SK-N-MC (cell line): Measurements from ENCODE around the gene HLA-DOB.

Experiments used
- DNase-seq: peaks from one replicate; pipeline ENCODE4 v3.0.0-alpha.2; 2011; ENCODE audit warnings: low read depth, low spot score
- H3K27ac ChIP-seq: fragments of 200-600 bp; sonication (generic); 2 replicates; pipeline ENCODE4 v1.5.1; 2016; ENCODE audit warnings: mixed run types
- H3K36me3 ChIP-seq: fragments of 200-600 bp; sonication (generic); 2 replicates; pipeline ENCODE4 v1.6.1; 2017; ENCODE audit warnings: antibody characterized with exemption, low read length, mixed read lengths; ENCODE audit not compliant: insufficient read depth
- H3K4me3 ChIP-seq: fragments of 200-600 bp; sonication (generic); 2 replicates; pipeline ENCODE4 v1.5.1; 2016
- H3K9ac ChIP-seq: fragments of 200-600 bp; sonication (generic); 2 replicates; pipeline ENCODE4 v1.8.0; 2017; ENCODE audit warnings: mixed run types, mixed read lengths; ENCODE audit not compliant: insufficient read length
- H3K9me3 ChIP-seq: fragments of 200-600 bp; sonication (generic); 2 replicates; pipeline ENCODE4 v1.6.1; 2017; ENCODE audit warnings: low read depth, mild to moderate bottlenecking, antibody characterized with exemption, low read length, moderate library complexity, mixed read lengths
- EZH2 ChIP-seq: fragments of 200-600 bp; sonication (generic); IDR thresholded peaks from one replicate; pipeline ENCODE4 v1.6.1; 2017; ENCODE audit warnings: antibody characterized with exemption
- FOXP2 ChIP-seq: optimal IDR thresholded peaks from 2 replicates; pipeline ENCODE3; 2011; ENCODE audit warnings: mild to moderate bottlenecking, moderate library complexity; ENCODE audit not compliant: insufficient read depth; ENCODE audit errors: extremely low read length, control extremely low read depth
- POLR2AphosphoS5 ChIP-seq: IDR thresholded peaks from 2 replicates; pipeline ENCODE4 v1.6.1; 2012; ENCODE audit warnings: mild to moderate bottlenecking, low read depth, low read length, borderline replicate concordance

HLA-DOB gene

DNA sequence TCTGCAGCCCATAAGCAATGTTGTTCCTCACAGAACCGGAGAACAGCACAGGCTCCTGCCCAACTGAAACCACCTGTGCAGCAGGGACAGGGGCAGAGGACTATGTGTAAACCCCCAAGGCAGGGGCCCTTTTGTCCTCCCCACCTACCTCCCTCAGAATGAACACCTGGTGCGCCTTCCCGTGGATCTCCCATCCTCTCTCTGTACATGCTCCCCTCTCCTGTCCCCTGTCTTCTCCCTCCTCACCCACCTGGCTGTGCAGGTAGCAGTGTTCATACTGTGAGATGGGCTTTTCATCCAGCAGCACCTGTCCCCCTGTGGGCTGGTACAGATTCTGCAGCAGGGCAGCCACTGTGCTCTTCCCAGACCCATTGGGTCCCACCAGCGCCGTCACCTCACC lies 13.2 kb upstream of the HLA-DOB start:
- no peak for TF ChIP-seq POLR2AphosphoS5
- no peak for TF ChIP-seq FOXP2
- no peak for TF ChIP-seq EZH2
- Histone ChIP-seq H3K36me3 (no peaks in the 10 kb centered on the region; the same call in 1 of the 2 replicates), H3K4me3 (no peak overlapping the region), H3K9ac (no peak overlapping the region), H3K27ac (no peak overlapping the region), H3K9me3 (no peaks in the 10 kb centered on the region)
- no peak for DNase-seq

- no peak overlapping the region for H3K9ac ChIP-seq
- TF ChIP-seq FOXP2 (no peak), POLR2AphosphoS5 (no peak), EZH2 (no peak)
- no peaks in the 10 kb centered on the region; the same call in 1 of the 2 replicates for H3K36me3 ChIP-seq
- H3K4me3 ChIP-seq: no peak overlapping the region
- H3K27ac ChIP-seq: no peak overlapping the region
- no peaks in the 10 kb centered on the region for H3K9me3 ChIP-seq
- no peak for DNase-seq
Observed at GRCh38 chr6:32829495-32829894, 12.7 kb upstream of the HLA-DOB start.

DNA sequence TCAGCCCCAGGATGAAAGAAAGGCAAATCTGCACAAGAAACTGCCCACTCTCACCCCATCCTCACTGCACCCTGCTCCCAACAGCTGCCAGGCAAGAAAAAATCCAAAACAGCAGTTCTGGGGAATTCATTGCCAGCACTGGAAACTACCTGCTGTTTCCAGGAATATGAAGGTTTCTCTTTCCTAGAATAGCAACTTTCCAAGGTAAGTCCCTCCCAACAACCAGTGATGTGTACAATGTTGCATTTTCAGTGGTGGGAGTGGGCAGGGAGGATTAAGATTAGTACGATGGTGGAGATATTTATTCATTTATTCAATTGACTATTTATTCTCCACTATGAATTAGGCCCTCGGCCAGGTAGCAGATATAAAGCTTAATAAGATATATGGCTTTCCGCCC lies 10.2 kb upstream of the HLA-DOB start:
- no peak overlapping the region for H3K4me3 ChIP-seq
- no peaks in the 10 kb centered on the region; the same call in 1 of the 2 replicates for H3K36me3 ChIP-seq
- DNase-seq: no peak
- H3K9me3 ChIP-seq: no peaks in the 10 kb centered on the region
- H3K27ac ChIP-seq: no peak overlapping the region
- H3K9ac ChIP-seq: no peak overlapping the region
- TF ChIP-seq FOXP2: no peak

DNA sequence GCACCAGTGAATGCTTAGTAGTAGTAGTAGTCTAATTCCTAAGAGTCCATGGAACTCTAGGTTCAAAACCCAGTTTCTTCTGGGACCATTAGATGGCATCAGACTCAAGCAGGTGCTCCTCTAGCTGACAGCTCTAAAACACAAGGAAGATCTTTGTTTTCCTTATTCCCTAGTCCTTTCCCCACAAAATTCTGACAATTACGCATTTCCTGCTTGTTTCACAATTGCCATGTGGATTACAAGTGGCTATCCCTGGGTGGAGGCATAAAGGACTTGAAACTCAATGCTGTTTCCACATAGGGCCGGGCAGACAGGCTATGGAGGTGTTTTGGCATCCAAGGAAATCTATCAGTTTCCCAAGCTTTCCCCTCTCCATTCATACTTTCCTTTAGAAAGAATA lies 9.2 kb upstream of the HLA-DOB start:
- H3K9me3 ChIP-seq: no peaks in the 10 kb centered on the region
- H3K4me3 ChIP-seq: no peak overlapping the region
- no peak overlapping the region for H3K27ac ChIP-seq
- H3K36me3 ChIP-seq: no peaks in the 10 kb centered on the region; the same call in 1 of the 2 replicates
- DNase-seq: no peak
- TF ChIP-seq EZH2 (no peak), POLR2AphosphoS5 (no peak), FOXP2 (no peak)
- H3K9ac ChIP-seq: no peak overlapping the region

GRCh38 chr6:32819729-32820128 lies 2.9 kb upstream of the HLA-DOB start:
- H3K36me3 ChIP-seq: no peaks in the 10 kb centered on the region
- no peak overlapping the region for H3K9ac ChIP-seq
- H3K4me3 ChIP-seq: no peak overlapping the region
- no peak for DNase-seq
- no peak overlapping the region for H3K27ac ChIP-seq
- no peaks in the 10 kb centered on the region for H3K9me3 ChIP-seq
- TF ChIP-seq EZH2: no peak
- no peak for TF ChIP-seq FOXP2
- TF ChIP-seq POLR2AphosphoS5: no peak

- Histone ChIP-seq H3K4me3 (no peak overlapping the region), H3K9ac (no peak overlapping the region), H3K27ac (no peak overlapping the region), H3K9me3 (no peaks in the 10 kb centered on the region), H3K36me3 (no peaks in the 10 kb centered on the region)
- no peak for TF ChIP-seq POLR2AphosphoS5
- DNase-seq: no peak
Observed at GRCh38 chr6:32818867-32819266, 2.1 kb upstream of the HLA-DOB start.

GRCh38 chr6:32815996-32816395 lies 806 bp downstream of the HLA-DOB start:
- Histone ChIP-seq H3K9me3 (no peaks in the 10 kb centered on the region), H3K36me3 (no peaks in the 10 kb centered on the region), H3K9ac (no peak overlapping the region), H3K27ac (no peak overlapping the region), H3K4me3 (no peak overlapping the region)
- no peak for DNase-seq
- TF ChIP-seq POLR2AphosphoS5 (no peak), FOXP2 (no peak), EZH2 (no peak)

DNA sequence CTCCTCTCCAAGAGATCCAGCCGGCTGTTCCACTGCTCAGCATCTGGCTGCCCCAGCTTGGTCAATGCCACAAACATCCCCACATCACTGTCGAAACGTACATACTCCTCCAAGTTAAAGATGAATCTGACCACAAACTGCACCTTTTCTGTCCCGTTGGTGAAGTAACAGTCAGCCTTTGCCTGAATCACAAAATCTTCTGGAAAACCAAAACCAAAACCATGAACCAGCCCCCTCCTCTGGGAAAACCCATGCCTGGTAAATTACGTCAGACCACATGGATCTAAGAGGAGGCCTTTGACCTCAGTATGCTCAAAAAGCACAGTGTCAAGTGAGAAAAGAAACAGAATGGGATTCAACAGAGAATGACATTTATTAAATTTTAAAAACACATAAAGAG lies 1.7 kb downstream of the HLA-DOB start:
- no peak overlapping the region for H3K27ac ChIP-seq
- no peaks in the 10 kb centered on the region for H3K9me3 ChIP-seq
- TF ChIP-seq FOXP2 (no peak), EZH2 (no peak), POLR2AphosphoS5 (no peak)
- H3K9ac ChIP-seq: no peak overlapping the region
- DNase-seq: no peak
- H3K36me3 ChIP-seq: no peaks in the 10 kb centered on the region
- H3K4me3 ChIP-seq: no peak overlapping the region

GRCh38 chr6:32814145-32814544 lies 2.7 kb downstream of the HLA-DOB start:
- Histone ChIP-seq H3K9me3 (no peaks in the 10 kb centered on the region), H3K27ac (no peak overlapping the region), H3K9ac (no peak overlapping the region), H3K36me3 (no peaks in the 10 kb centered on the region), H3K4me3 (no peak overlapping the region)
- no peak for TF ChIP-seq POLR2AphosphoS5
- TF ChIP-seq FOXP2: no peak
- TF ChIP-seq EZH2: no peak
- no peak for DNase-seq

DNA sequence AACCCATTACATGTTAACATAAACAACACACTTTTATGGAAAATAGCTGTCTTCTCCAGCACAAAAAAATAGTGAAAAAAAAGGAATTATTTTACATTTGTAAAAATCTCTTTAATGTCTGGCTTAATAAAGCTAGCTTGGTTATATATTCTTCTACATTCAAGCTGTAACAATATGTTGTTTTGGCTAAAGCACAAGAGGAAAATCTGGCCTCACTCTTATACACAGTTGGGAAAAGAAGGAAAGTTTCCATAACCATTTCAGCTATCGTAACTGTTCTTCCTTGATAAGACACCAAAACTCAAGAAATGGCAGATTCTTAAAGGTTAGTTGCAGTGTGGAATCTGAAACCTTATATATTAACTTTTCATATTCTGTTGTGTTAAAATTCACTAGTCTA lies 7.6 kb downstream of the HLA-DOB start:
- H3K4me3 ChIP-seq: no peak overlapping the region
- H3K27ac ChIP-seq: no peak overlapping the region
- no peak for DNase-seq
- TF ChIP-seq POLR2AphosphoS5 (no peak), FOXP2 (no peak), EZH2 (no peak)
- H3K36me3 ChIP-seq: no peaks in the 10 kb centered on the region
- H3K9me3 ChIP-seq: no peaks in the 10 kb centered on the region
- no peak overlapping the region for H3K9ac ChIP-seq
